ENCODE results near the gene KCNG4.
A peak's percentile ranks its signal among the peaks of the same experiment; 100 is the strongest.

Gene KCNG4

GRCh38 chr16:84239909-84240308, at the start of gene KCNG4:
Gene KCNG4 (minus strand): TSS chr16:84240012. CDS start chr16:84237485, 2,527 bp downstream.
- no peak for DNase-seq

GRCh38 chr16:84288902-84289301, 49.1 kb upstream of the KCNG4 start:
- DNase-seq, result no peak

GRCh38 chr16:84286578-84287240, 46.9 kb upstream of the KCNG4 start:
- DNase-seq, result no peak

- no peak for DNase-seq
Observed at GRCh38 chr16:84284154-84284722, 44.4 kb upstream of the KCNG4 start.

GRCh38 chr16:84283314-84284153, 43.7 kb upstream of the KCNG4 start:
- no peak for DNase-seq

- no peak for DNase-seq
Observed at GRCh38 chr16:84282533-84282932, 42.7 kb upstream of the KCNG4 start.

- DNase-seq, result no peak
Observed at GRCh38 chr16:84281074-84281473, 41.3 kb upstream of the KCNG4 start.

GRCh38 chr16:84279881-84280280, 40.1 kb upstream of the KCNG4 start:
- no peak for DNase-seq

GRCh38 chr16:84278968-84279367, 39.2 kb upstream of the KCNG4 start:
- no peak for DNase-seq

GRCh38 chr16:84278333-84278732, 38.5 kb upstream of the KCNG4 start:
- no peak for DNase-seq

GRCh38 chr16:84277244-84277823, 37.5 kb upstream of the KCNG4 start:
- no peak for DNase-seq

GRCh38 chr16:84275585-84276151, 35.9 kb upstream of the KCNG4 start:
- no peak for DNase-seq

GRCh38 chr16:84274515-84274914, 34.7 kb upstream of the KCNG4 start:
- DNase-seq, result no peak

- DNase-seq, result no peak
Observed at GRCh38 chr16:84272740-84273320, 33.0 kb upstream of the KCNG4 start.

GRCh38 chr16:84271866-84272265, 32.1 kb upstream of the KCNG4 start:
- no peak for DNase-seq

GRCh38 chr16:84271037-84271436, 31.2 kb upstream of the KCNG4 start:
- no peak for DNase-seq

GRCh38 chr16:84270531-84270930, 30.7 kb upstream of the KCNG4 start:
- no peak for DNase-seq

- no peak for DNase-seq
Observed at GRCh38 chr16:84270071-84270470, 30.3 kb upstream of the KCNG4 start.

- no peak for DNase-seq
Observed at GRCh38 chr16:84268291-84269040, 28.7 kb upstream of the KCNG4 start.

- DNase-seq, result no peak
Observed at GRCh38 chr16:84267380-84267779, 27.6 kb upstream of the KCNG4 start.

- peak; percentile 0 for DNase-seq
Observed at GRCh38 chr16:84266451-84266850, 26.6 kb upstream of the KCNG4 start.

- no peak for DNase-seq
Observed at GRCh38 chr16:84262939-84263338, 23.1 kb upstream of the KCNG4 start.

Data from GDM1 (cell line).